NOMO-1 treated with DMSO at 0.1 percent for 48 hours (cell line): ENCODE data around the gene ZNF575.
"Not testable (repeated sequence)": the region's sequence is repeated elsewhere in the genome, so short reads cannot be mapped to it uniquely, and the experiment has no call there.

Source experiments
- DNase-seq: peaks from one replicate; lab custom pipeline; 2025; ENCODE audit not compliant: unreplicated experiment; lab: John Stamatoyannopoulos, UW

Gene ZNF575

DNA sequence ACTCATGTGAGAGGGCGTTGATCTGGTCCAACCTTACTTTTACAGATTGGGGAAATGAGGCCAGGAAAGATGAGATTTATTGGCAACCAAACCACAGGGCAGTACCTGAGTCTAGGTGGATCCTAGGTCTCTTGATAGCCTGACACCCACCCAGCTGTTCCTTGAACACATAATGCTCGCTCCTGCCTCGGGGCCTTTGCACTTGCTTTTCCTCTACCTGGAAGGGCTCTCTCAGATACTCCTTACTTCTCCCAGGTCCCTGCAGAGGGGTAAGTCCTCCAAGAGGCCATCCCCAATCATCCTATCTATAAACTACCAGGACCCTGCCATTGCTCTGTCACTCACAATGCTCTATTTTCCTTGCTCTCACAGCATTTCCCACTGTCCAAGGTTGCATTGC is 7.4 kb downstream of the ZNF575 start:
- no peak for DNase-seq

DNA sequence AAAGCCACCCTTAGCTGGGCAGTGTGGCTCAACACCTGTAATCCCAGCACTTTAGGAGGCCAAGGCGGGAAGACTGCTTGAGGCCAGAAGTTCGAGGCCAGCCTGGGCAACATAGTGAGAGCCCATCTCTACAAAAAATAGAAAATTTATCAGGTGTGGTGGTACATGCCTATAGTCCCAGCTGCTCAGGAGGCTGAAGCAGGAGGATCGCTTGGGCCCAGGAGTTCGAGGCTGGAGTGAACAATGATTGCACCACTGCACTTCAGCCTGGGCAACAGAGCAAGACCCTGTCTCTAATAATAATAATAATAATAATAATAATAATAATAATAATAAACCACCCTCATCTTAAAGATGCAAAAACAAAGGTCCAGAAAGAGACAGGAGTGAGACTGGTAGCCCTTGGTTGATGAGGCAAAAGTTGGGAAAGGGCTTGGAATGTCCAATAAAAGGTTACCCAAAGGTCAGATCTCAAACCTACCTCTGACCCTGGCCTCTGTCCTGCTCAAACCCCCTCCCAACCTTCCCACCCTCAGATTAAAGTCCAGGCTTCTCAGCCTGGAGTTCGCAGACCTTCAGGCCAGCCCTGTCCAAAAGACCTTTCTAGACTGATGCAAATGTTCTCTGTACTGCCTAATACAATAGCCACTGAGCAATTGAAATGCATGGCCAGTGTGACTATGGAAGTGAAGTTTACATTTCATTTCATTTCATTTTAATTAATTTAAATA is 9.1 kb downstream of the ZNF575 start:
- DNase-seq, result no peak

DNA sequence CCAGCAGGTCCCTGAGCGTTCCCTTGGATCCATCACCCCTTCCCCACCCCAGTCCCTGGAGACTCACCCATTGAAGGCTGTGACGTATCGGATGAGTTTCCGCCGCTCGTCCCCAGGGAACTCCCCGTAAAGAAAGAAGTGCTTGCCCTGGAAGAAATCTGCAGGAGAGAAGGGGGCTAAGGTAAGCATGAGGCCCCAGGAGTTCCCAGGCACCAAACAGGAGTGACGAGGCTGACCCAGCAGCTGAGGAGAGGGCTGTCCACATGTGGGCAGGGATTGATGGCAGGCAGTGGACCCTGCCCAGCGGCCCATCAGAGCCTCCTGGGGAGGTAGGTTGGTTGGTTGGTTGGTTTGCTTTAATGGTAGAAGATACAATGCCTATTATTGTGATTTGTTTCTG is 11.1 kb downstream of the ZNF575 start:
- no peak for DNase-seq

GRCh38 chr19:43545276-43545675 is 12.3 kb downstream of the ZNF575 start:
- DNase-seq, result no peak

DNA sequence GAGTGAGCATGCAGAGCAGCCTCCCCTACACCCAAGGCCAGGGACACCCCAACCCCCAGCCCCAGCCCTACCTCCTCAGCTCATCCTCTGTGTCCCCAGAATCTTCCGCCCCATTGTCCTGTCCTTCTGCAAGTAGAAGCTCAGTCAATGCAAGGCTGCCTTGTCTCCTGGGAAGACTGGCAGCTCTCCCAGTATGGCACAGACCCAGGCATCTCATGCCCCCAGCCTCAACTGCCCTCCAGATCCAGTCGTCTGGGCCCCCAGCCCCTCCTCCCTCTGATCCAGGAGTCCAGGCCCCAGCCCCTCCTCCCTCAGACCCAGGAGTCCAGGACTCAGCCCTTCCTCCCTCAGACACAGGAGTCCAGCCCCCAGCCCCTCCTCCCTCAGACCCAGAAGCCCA is 13.0 kb downstream of the ZNF575 start:
- DNase-seq, result no peak

- DNase-seq, result no peak
These were observed 13.6 kb downstream of the ZNF575 start for GRCh38 chr19:43546581-43546980.

GRCh38 chr19:43547926-43548325 is 14.9 kb downstream of the ZNF575 start:
- DNase-seq, result not testable (repeated sequence)

DNA sequence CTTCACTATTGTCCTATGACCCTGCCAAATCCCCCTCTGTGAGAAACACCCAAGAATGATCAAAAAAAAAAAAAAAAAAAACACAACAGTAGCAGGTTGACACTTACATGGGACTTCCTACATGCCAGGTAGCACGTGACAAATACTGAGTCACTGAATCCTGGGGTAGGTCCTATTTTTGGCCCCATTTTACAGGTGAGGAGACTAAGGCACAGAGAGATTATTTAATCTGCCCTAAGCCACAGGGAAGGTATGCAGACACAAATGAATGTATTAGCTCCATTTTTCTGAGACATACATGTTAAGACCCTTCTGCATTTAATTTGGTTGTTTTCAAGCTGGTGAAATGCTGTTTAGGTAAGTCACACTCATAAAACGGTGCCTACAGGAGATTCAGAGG is 15.7 kb downstream of the ZNF575 start:
- no peak for DNase-seq

GRCh38 chr19:43551399-43552197 is 18.6 kb downstream of the ZNF575 start:
- no peak for DNase-seq

GRCh38 chr19:43552198-43552450 is 19.1 kb downstream of the ZNF575 start:
- DNase-seq, result no peak

GRCh38 chr19:43552616-43553015 is 19.6 kb downstream of the ZNF575 start:
- no peak for DNase-seq

GRCh38 chr19:43553656-43554055 is 20.7 kb downstream of the ZNF575 start:
- DNase-seq, result no peak

DNA sequence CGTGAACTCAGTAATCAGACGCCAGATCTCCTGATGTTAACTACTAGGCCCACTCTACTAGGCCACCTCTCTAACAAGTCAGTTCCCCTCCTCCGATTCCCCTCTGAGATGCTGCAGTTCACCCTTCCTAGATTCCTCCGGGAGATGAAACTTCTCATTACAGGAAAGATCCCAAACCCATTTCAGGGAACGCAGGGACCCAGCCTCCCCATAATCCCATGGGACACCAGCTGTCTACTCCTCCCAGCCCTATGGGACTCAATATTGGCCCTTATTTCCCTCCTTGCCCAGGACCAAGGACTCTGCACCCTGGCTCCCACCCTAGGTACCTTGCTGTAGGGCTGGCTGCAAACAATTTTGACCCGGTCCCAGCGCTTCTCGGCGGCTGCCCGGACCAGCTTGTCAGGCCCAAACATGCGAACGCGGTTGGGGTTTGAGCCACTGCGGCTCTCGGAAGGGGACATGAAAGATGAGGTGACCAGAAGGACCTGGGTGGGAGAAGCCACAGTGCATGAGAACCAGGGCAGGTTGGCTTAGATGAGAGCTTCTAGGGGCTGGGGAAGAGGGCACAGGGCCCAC is 21.4 kb downstream of the ZNF575 start:
- DNase-seq, result no peak

DNA sequence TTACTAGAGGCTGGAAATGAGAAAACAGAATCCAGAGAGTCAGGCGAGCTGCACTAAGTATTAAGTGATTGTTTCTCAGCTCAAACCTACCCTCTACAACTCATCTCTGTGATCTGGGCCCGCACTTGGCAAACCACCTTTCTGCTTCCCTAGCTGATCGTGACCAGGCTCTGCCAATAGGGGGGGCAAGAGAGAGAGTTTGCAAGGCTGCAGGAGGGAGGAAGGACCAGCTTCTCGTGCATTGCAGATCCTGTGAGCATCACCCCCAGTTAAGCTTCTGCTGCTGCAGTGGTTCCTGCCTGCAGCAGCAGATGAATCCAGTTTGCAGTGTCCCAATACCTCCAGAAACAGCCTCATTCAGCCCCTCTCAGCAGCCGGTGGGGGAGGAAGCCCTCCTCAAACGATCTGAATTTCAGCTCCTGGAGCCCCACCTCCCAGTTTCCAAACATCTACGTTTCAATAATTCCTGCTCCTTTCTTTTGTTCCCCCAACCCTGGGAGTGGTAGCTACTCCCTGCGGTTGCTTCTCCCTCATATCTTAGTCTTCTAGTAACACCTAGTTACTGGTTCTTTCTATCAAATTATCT is 22.3 kb downstream of the ZNF575 start:
- DNase-seq, result peak; percentile 66

DNA sequence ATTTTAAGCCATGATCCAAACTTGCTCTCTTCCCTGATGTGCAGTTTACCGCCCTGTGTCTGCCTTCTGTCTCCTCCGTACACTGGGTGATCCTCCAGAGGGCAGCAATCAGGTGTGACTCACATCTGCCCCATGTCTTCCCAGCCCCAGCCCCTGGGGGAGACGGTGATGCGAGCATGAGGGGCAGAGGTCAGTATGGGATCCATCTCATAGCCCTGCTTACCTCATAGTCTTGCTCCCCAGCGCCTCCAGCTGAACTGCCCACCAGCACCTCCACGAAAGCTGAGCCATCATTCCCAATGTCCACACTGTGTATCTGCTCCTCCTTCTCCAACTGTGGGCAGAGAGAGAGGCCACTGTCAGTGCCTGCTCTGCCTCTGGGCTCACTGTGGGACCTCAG is 27.7 kb downstream of the ZNF575 start:
- DNase-seq, result no peak

DNA sequence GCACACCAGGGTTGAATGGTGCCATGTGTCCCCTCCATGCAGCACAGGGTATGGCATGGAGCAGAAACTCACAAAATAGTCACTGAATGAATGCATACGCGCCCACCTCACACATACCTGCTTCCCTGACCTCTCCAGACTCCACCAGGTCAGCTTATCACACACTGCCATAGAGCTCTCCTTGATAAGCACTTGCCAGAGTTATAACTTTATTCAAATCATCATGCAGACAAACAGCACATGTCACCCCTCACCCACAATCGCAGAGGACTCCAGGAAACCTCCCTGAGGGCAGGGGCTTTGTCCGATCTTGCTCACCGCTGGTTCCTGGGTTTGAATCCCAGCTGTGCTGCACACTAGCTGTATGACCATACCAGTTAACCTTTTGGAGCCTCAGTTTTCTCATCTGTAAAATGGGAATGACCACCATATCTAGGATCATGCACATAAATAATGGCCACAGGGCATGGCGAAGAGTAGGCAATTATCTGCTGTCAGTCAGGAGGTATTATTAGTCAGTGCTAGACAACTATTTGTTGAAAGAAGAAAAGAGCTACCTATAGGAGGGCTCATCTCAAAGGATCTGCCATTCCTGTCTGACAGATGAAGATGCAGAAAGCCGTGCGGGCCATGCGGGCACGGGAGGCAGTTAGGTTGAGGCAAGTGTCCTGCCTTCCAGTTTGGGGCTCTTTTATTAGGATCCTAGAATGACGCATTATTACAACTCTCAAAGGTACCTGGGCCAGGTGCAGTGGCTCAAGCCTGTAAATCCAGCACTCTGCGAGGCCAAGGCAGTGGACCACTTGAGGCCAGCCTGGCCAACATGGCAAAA is 28.4 kb downstream of the ZNF575 start:
- no peak for DNase-seq

- no peak for DNase-seq
These were observed 29.3 kb downstream of the ZNF575 start for GRCh38 chr19:43562226-43562697.

- peak; percentile 99 for DNase-seq
These were observed 29.8 kb downstream of the ZNF575 start for GRCh38 chr19:43562698-43563241.

- DNase-seq, result no peak
These were observed 30.9 kb downstream of the ZNF575 start for GRCh38 chr19:43563816-43564457.

DNA sequence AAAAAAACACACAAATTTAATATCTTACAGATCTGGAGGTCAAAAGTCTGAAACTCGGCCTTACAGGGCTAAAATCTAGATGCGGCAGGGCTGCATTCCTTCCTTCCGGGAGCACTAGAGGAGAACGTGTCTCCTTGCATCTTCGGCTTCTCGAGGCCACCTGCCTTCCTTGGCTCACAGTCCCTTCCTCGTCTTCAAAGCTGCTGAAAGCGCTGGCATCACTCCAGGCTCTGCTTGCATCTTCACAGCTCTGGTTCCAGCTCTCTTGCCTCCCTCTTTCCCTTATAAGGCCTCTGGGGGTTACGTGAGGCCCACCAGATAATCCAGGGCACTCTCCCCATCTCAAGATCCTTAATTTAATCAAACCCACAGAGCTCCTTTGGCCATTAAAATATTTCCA is 31.8 kb downstream of the ZNF575 start:
- no peak for DNase-seq
